ENCODE measurements around the gene TRIM15. TPM values are rescaled to one million over a fixed set of nuclear protein-coding genes. Genes with fewer than 3 reads are reported as not detected.

The TRIM15 gene
- total RNA-seq, 1 experiment from 2014 or later = 0.79 TPM

Other genes with a start within 250 kb of the TRIM15 start
- gene HLA-A, start 221.0 kb upstream of the TRIM15 start, total RNA-seq (2022) = 139 and 217 TPM in 2 replicates
- 60.9 and 68.3 TPM in 2 replicates for gene POLR1H, start 102.3 kb upstream of the TRIM15 start, total RNA-seq (2022)
- gene PPP1R11, start 96.3 kb upstream of the TRIM15 start, total RNA-seq (2022) = 60.1 and 82.2 TPM in 2 replicates
- 2.3 and 3.6 TPM in 2 replicates for gene RNF39, start 87.8 kb upstream of the TRIM15 start, total RNA-seq (2022)
- gene TRIM31, start 50.5 kb upstream of the TRIM15 start, total RNA-seq (2022) = not detected in 2 replicates
- not detected in 2 replicates for gene TRIM40, start 27.4 kb upstream of the TRIM15 start, total RNA-seq (2022)
- gene TRIM10, start 2.3 kb upstream of the TRIM15 start, total RNA-seq (2022) = not detected in 2 replicates
- gene TRIM26, start 49.9 kb downstream of the TRIM15 start, total RNA-seq (2022) = 48.6 and 60.6 TPM in 2 replicates
- 14.7 and 18.6 TPM in 2 replicates for gene TRIM39, start 163.4 kb downstream of the TRIM15 start, total RNA-seq (2022)
- 63.0 and 74.1 TPM in 2 replicates for gene RPP21, start 181.6 kb downstream of the TRIM15 start, total RNA-seq (2022)